Smooth muscle cell of the pulmonary artery (primary cell): ENCODE data around the gene C18orf63. TPM values are rescaled to one million over a fixed set of nuclear protein-coding genes. Genes with fewer than 3 reads are reported as not detected.

Experiments
- total RNA-seq: library from RNA; depleted of rRNA; stranded (reverse); fragments of >200 nt; gene quantifications from 2 replicates; pipeline ENCODE4 v1.2.3, GENCODE V29; 2014

C18orf63 gene
- not detected in 2 replicates for total RNA-seq

DNA sequence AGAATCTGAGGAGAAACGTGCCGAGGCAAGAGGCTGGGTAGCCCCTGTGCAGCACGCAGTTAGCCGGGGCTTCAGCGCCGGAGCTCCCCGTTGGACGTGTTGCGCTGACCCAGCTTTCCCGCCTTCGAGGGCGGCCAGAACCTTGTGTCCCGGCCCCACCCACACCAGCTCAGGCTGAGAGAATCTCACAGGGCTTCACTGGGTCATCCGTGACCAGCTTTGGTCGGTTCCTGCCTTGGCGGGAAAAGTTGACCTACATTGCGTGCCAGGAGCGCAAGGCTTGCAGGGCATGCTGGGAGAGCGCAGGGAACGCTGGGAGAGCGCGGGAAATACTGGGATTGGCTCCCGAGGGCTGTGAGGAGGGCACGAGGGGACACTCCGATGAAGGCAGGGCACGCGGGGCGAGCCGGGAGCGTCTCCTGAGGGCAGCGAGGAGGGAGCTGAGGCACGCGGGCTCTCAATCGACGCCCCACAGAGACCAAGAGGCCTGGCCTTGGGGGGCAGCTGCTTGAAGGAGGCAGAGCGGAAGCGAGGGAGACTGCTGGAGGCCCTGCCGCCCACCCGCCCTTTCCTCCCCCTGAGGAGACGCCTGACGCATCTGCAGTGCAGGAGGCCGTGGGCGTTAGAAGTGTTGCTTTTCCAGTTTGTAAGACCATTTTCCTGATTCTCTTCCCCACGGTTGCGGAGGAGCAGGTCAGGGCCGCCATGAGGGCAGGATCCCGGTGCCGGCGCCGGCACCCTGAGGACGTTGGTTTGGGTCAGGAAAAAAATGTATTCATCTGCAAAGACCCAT lies at the start of gene C18orf63:
Gene C18orf63 (plus strand): TSS at position 376 of the 793 bp plus-strand sequence. CDS start 2,027 bp downstream, outside the sequence.

DNA sequence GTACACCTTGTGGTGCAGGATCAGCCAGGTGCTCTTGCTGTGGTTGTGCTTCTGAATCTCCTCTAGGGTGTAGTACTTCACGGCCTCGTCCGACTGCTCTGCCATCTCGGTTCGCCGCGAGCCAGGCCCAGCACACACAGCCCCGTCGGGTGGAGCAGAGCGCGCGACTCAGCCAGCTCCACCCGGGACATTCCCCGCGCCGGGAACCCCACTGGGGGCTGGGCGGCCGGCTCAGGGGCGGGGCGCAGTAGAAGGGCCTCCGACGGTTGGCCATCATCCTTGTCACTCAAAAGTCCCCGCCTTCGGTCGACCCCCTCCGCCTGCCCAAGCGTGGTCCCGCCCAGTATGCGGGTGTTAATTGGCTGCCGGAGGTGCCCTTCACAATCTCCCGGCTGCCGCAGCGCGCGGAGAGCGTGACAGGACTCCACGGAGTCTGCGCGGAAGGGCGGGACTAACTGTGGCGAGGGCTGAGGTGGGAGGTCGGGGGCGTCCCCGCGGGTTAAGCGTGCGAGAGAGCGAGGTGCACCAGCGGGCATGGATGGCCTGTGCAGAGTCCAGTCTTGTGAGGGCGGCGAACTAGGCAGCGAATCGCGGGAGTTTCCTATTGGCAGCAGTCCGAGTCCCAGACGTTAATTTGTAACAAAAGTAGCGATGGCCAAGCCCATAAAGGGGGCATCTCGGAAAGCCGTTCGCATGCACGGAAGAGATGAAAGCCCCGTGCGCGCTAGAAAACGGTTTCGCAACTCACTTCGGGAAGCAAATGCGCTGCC lies 23.7 kb upstream of the C18orf63 start, which contains the start of gene CYB5A:
Gene CYB5A (minus strand): TSS at position 193 of the 770 bp plus-strand sequence. CDS start 88 bp downstream, at position 105.

Other genes with a start within 250 kb of the C18orf63 start
- 0.65 and 0.73 TPM in 2 replicates for gene FBXO15, start 168.0 kb upstream of the C18orf63 start, total RNA-seq
- gene TIMM21, start 167.3 kb upstream of the C18orf63 start, total RNA-seq = 27.2 and 27.6 TPM in 2 replicates
- gene CYB5A, start 23.9 kb upstream of the C18orf63 start, total RNA-seq = 33.3 and 36.6 TPM in 2 replicates
- not detected in 2 replicates for gene DIPK1C, start 141.5 kb downstream of the C18orf63 start, total RNA-seq
- gene CNDP2, start 180.5 kb downstream of the C18orf63 start, total RNA-seq = 55.8 and 68.5 TPM in 2 replicates
- not detected in 2 replicates for gene CNDP1, start 218.7 kb downstream of the C18orf63 start, total RNA-seq